Measurements from ENCODE around the gene CERKL. TPM values are rescaled to one million over a fixed set of nuclear protein-coding genes. Genes with fewer than 3 reads are reported as not detected.

Gene CERKL
- total and polyA plus RNA-seq, 2 experiments from 2014 or later: 0.32 to 0.69 TPM

GRCh38 chr2:181649436-181649979, 7.4 kb downstream of the CERKL start:
- no peak overlapping the region for H3K27ac ChIP-seq (ENCODE audit: low read depth)
- no peaks in the 10 kb centered on the region; the same call in 2 of the 3 replicates for H3K4me1 Mint-ChIP-seq

More at GRCh38 chr2:181649436-181649979, 7.4 kb downstream of the CERKL start:
- Histone ChIP-seq H3K36me3 (ENCODE audit: insufficient read depth) (no peaks in the 10 kb centered on the region), H4K20me1 (replicated peaks; ENCODE audit: insufficient read depth) (no peaks in the 10 kb centered on the region), H3K4me3 (no peak overlapping the region), H3K4me1 (ENCODE audit: insufficient read depth) (no peaks in the 10 kb centered on the region), H2AFZ (no peak overlapping the region), H3K4me2 (no peak overlapping the region), H3K27me3 (ENCODE audit: insufficient read depth) (peaks cover 24% of the 10 kb centered on the region), H3K79me2 (replicated peaks; ENCODE audit: insufficient read depth) (no peaks in the 10 kb centered on the region), H3F3A (replicated peaks; ENCODE audit: low read depth) (no peaks in the 10 kb centered on the region), H3K9me2 (ENCODE audit: insufficient read depth) (no peaks in the 10 kb centered on the region)
- Mint-ChIP-seq H3K9me3 (no peaks in the 10 kb centered on the region), H3K27ac (no peak overlapping the region), H3K27me3 (ENCODE audit: insufficient read depth, low read depth, poor library complexity) (peaks cover 4% of the 10 kb centered on the region), H3K36me3 (ENCODE audit: low read depth) (no peaks in the 10 kb centered on the region), H3K4me3 (no peak overlapping the region)
- ATAC-seq (no peak), DNase-seq (ENCODE audit: low spot score) (no peak)
- TF ChIP-seq EZH2phosphoT487 (IDR thresholded peaks at IDR 0.05; ENCODE audit: unreplicated experiment): no peak
- TF ChIP-seq JUNB (IDR thresholded peaks at IDR 0.05; ENCODE audit: unreplicated experiment): no peak
- no peak for TF ChIP-seq ZNF462 (CRISPR knock-in tag; IDR thresholded peaks at IDR 0.05)

All from GM23338 (cell line).